ENCODE data around the gene PPP5C. TPM values are rescaled to one million over a fixed set of nuclear protein-coding genes. Genes with fewer than 3 reads are reported as not detected.
"Not testable (repeated sequence)": the region's sequence is repeated elsewhere in the genome, so short reads cannot be mapped to it uniquely, and the experiment has no call there.

Gene PPP5C, protein sequence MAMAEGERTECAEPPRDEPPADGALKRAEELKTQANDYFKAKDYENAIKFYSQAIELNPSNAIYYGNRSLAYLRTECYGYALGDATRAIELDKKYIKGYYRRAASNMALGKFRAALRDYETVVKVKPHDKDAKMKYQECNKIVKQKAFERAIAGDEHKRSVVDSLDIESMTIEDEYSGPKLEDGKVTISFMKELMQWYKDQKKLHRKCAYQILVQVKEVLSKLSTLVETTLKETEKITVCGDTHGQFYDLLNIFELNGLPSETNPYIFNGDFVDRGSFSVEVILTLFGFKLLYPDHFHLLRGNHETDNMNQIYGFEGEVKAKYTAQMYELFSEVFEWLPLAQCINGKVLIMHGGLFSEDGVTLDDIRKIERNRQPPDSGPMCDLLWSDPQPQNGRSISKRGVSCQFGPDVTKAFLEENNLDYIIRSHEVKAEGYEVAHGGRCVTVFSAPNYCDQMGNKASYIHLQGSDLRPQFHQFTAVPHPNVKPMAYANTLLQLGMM
- 100 to 1,000 TPM in 1 of 2 donors, 10 to 100 TPM in 1; 87.4 to 153 TPM for total RNA-seq

DNA sequence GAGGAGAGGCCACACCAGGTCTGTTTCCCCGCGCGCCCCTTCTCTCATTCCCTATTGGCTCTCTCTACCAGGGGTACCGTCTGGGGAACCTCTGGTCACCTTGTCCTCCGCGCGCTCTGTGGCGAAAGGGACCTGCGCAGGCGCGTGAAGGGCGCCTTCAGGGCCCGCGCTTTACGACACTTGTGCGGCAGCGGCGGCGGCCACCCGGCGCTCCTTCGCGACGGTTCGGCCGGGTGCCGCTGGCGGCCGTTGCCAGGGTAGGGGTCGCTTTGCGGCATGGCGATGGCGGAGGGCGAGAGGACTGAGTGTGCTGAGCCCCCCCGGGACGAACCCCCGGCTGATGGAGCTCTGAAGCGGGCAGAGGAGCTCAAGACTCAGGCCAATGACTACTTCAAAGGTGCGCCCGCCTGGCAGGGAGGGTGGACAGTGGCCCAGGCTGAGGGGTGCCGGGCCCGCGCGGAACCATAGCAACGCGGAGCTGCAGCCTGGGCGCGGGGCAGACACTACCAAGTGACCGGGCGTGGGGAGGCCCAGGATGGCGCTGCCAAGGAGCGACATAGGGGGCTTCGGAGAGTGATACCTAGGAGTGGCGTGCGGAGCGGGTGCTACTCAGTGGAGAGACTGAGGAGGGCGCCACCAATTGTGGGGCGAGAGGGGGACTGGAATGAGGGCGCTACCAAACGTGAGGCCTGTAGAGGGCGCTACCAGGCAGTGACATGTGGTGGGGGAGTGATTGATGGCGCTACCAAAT, at the start of gene PPP5C:
Gene PPP5C (plus strand): TSS at position 267 of the 751 bp plus-strand sequence. CDS start 10 bp downstream, at position 277.
- DNase-seq (ENCODE audit: low spot score) = peak; percentile 95
- H3K36me3 Mint-ChIP-seq = no peaks in the 10 kb centered on the region
- H3K4me3 Mint-ChIP-seq = peak within 1 kb of the TSS; percentile 96

DNA sequence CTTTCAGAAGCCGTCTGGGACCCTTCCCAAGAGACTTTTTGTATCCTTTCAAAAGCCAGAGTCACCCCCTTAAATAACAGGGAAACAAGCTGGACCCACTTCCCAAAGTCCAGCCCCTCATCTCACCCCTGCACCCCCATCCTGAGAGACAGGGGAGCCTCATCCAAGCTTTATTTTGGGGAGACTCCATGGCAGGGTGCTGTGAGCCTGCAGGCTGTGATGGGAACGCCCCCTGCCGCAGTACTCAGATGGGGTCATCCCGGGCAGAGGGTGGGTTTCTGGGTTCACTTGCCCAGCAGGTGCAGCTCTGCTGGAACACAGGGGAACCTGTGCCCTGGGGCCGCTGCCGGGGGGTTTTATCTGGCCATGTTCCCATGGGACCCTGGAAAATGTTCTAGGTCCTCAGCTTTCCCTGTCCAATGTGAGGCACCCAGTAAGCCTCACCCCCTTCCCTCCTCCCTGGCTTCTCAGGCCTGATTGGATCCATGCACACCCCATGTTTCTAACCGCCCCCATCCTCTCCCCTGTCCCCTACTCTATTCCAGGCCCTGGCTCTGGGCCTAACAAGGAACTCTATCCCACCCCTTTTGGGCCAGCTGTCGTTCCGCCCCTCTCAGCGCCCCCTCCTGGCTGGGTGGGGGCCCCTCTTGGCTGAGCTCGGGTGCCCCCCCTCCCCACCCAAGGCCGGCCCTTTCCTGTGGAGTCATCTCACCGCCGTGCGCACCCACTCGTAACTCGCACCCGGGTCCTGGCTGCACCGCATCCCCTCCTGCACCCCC, 49.0 kb upstream of the PPP5C start:
- no peak overlapping the region for H3K4me3 Mint-ChIP-seq

More for the DNA sequence above, at the start of gene PPP5C:
- peaks cover 0 to 3% of the 10 kb centered on the region in 2 donors for H3K27me3 Mint-ChIP-seq
- peak; percentile 84 to 90 for ATAC-seq
- H3K4me1 Mint-ChIP-seq (ENCODE audit: low read depth in 2 of 2) = peaks cover 49 to 53% of the 10 kb centered on the region in 2 donors
- no peaks in the 10 kb centered on the region for H3K9me3 Mint-ChIP-seq
- peak within 1 kb of the TSS; percentile 95 to 98 for H3K27ac Mint-ChIP-seq

DNA sequence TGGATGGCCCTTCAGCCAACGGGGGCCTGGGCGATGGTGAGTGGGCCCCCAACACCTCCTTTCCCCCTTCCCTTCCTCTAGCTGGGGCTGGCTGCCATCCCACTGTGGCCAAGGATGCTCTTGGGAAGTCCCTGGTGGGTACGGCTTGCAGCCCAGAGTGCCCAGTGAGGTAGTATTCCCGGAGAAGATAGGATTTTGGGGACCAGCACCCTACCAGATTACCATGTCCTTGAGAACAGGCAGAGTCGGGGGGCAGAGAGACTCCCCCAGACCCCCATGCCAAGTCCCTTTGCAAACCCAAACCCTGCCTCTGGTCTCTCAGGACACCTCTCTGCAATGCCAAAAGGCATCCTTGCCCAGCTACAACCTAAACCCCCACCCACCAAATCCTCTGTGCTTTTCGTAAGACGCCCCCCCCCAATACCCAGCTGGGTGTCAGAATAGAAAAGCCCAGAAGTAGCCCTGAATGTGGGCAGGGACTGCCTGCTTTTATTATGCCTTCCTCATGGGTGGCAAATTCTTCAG, 48.3 kb upstream of the PPP5C start:
- H3K27ac Mint-ChIP-seq = no peak overlapping the region
- no peaks in the 10 kb centered on the region for H3K9me3 Mint-ChIP-seq
- ATAC-seq = no peak
- H3K36me3 Mint-ChIP-seq = no peaks in the 10 kb centered on the region
- no peaks in the 10 kb centered on the region for H3K4me1 Mint-ChIP-seq (ENCODE audit: low read depth in 2 of 2)
- DNase-seq (ENCODE audit: low spot score) = no peak
- peaks cover 19 to 26% of the 10 kb centered on the region in 2 donors for H3K27me3 Mint-ChIP-seq
- H3K4me3 Mint-ChIP-seq = no peak overlapping the region

More for the DNA sequence above, 49.0 kb upstream of the PPP5C start:
- DNase-seq (ENCODE audit: low spot score) = no peak
- Mint-ChIP-seq H3K27me3 (peaks cover 19 to 26% of the 10 kb centered on the region in 2 donors), H3K27ac (no peak overlapping the region), H3K4me1 (ENCODE audit: low read depth in 2 of 2) (no peaks in the 10 kb centered on the region), H3K36me3 (no peaks in the 10 kb centered on the region), H3K9me3 (no peaks in the 10 kb centered on the region)
- ATAC-seq = no peak

DNA sequence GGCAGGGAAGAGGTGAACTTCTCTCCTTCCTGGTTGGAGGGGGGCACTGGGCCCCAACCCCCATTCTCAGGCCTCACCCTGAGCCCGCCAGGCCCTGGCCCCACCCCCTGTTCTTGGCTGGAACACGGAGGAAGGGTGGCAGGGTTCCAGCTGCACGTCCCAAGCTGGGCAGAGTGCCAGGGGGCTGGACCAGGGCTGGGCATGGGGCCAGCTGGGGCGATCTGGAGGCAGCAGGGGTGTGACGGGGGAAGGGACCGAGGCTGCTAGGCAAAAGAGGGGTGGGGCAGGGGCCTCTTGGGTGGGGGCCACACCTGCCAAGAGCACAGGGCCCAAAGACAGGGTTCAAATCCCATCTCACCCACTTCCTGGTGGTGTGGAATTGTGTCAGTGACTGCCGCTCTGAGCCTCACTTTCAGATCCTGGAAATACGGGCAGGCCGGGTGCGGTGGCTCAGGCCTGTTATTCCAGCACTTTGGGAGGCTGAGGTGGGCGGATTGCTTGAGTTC, 47.8 kb upstream of the PPP5C start:
- DNase-seq (ENCODE audit: low spot score) (no peak), ATAC-seq (no peak)
- H3K27ac Mint-ChIP-seq = no peak overlapping the region
- H3K4me3 Mint-ChIP-seq = no peak overlapping the region
- no peaks in the 10 kb centered on the region for H3K9me3 Mint-ChIP-seq
- H3K27me3 Mint-ChIP-seq = peaks cover 19 to 25% of the 10 kb centered on the region in 2 donors
- no peaks in the 10 kb centered on the region for H3K4me1 Mint-ChIP-seq (ENCODE audit: low read depth in 2 of 2)
- H3K36me3 Mint-ChIP-seq = no peaks in the 10 kb centered on the region

DNA sequence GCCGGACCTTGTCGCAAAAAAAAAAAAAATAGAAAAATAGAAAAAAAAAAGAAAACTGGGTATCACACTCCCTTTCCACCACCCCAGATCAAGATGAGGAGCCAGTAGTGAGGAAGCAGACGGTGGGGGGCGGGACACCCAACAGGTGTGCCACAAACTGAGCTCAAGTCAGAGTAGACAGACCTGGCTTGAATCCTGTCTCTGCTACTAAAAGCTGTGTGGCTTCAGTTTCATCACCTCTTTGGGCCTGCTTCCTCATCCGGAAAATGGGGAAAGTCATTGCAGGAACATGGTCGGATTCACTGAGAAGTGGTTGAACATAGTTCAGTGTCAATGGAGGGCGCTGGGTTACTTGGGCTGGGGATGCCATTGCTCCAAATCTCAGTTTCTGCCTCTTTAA, 47.2 kb upstream of the PPP5C start:
- DNase-seq (ENCODE audit: low spot score) (no peak), ATAC-seq (no peak)
- no peaks in the 10 kb centered on the region for H3K36me3 Mint-ChIP-seq
- H3K27ac Mint-ChIP-seq = no peak overlapping the region
- peaks cover 14 to 19% of the 10 kb centered on the region in 2 donors for H3K27me3 Mint-ChIP-seq
- no peaks in the 10 kb centered on the region for H3K4me1 Mint-ChIP-seq (ENCODE audit: low read depth in 2 of 2)
- no peaks in the 10 kb centered on the region for H3K9me3 Mint-ChIP-seq
- no peak overlapping the region for H3K4me3 Mint-ChIP-seq

DNA sequence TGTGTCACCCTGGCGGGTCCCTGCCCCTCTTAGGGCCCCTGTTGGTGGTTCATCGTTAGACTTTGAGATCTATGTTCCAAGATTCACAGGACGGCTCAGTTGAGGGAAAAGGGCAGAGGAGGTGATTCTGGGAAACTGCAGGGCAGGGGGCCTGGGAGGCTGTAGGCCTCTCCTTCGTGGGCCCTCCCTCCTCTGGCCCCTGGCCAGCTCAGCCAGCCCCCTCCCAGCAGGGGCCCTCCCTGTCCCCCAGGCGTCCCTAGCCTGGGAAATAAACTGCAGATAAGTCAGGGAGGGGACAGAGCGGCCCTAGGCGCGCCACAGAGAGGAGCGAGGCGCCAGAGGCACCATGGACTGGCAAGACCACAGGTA, 43.6 kb upstream of the PPP5C start:
- ATAC-seq = no peak
- Mint-ChIP-seq H3K36me3 (peaks cover 5% of the 10 kb centered on the region), H3K4me1 (ENCODE audit: low read depth in 2 of 2) (no peaks in the 10 kb centered on the region), H3K27me3 (no peaks in the 10 kb centered on the region), H3K4me3 (no peak overlapping the region), H3K27ac (no peak overlapping the region), H3K9me3 (peaks cover 3% of the 10 kb centered on the region)
- no peak for DNase-seq (ENCODE audit: low spot score)

DNA sequence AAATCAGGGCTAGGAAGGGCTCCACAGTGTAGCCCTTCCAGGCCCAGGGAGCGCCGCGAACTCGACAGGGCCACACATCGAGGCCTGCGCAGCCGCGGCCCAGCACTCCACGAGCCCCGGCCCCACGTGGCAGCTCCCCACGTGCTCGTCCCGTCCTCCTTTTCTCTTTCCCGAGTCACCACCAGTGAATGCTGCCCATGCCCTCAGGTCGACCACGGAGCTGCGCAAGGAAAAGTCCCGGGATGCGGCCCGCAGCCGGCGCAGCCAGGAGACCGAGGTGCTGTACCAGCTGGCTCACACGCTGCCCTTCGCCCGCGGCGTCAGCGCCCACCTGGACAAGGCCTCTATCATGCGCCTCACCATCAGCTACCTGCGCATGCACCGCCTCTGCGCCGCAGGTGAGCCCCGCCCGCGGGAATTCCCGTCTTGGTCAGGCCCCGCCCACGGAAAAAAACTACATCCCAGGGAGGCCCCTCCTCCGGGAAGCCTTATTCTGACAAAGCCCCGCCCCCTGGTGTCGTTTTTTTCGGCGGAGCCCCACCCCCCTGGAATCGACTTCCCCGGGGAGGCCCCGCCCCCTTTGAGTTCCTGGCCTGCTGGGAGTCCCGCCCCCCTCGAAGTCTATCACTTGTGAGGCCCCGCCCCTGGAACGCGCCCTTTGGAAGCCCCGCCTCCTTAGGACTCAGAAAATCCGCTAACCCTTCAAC, 43.0 kb upstream of the PPP5C start:
- peaks cover 5% of the 10 kb centered on the region for H3K36me3 Mint-ChIP-seq
- no peak for DNase-seq (ENCODE audit: low spot score)

DNA sequence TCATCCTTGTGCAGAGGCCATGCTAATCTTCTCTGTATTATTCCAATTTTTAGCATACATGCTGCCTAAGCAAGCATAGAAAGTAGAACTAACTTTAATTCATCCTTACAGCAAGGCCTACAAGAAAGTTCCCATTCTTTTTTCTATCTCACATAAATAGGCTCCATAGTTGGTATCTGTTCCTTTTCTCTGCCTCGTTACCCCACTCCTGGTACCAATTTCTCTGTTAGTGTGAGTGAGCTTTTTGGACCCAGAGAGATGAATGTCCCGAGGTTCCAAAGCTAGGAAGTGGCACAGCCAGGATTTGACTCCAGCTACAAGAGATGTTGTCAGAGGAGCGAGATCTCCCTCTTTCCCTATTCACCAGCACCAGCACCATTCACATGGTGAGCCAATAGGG, 40.4 kb upstream of the PPP5C start:
- no peak overlapping the region for H3K27ac Mint-ChIP-seq
- no peak for DNase-seq (ENCODE audit: low spot score)
- H3K4me1 Mint-ChIP-seq (ENCODE audit: low read depth in 2 of 2) = no peaks in the 10 kb centered on the region
- peaks cover 3% of the 10 kb centered on the region for H3K9me3 Mint-ChIP-seq
- peaks cover 5% of the 10 kb centered on the region for H3K36me3 Mint-ChIP-seq
- H3K4me3 Mint-ChIP-seq = no peak overlapping the region
- peaks cover 0 to 4% of the 10 kb centered on the region in 2 donors for H3K27me3 Mint-ChIP-seq
- no peak for ATAC-seq

More for the DNA sequence above, 43.0 kb upstream of the PPP5C start:
- no peaks in the 10 kb centered on the region for H3K27me3 Mint-ChIP-seq
- no peak overlapping the region for H3K27ac Mint-ChIP-seq
- ATAC-seq = no peak
- no peak overlapping the region for H3K4me3 Mint-ChIP-seq
- H3K4me1 Mint-ChIP-seq (ENCODE audit: low read depth in 2 of 2) = no peaks in the 10 kb centered on the region
- H3K9me3 Mint-ChIP-seq = peaks cover 3% of the 10 kb centered on the region

DNA sequence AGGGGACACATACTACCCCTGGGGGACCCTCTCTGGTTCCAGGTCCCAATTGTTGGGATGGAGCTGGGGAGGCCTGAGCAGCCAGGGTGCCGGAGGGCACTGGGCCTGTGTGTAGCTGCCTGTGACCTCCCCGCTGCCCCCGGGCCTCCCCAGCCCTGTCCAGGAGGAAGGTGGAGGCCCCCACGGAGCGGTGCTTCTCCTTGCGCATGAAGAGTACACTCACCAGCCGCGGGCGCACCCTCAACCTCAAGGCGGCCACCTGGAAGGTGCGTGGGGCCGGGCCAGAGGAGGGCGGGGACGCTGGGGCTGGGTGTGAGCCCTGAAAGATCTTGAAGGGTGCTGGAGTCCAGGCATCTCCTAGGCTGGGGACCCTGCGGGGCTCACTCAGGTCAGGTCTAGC, 38.4 kb upstream of the PPP5C start:
- peaks cover 0 to 4% of the 10 kb centered on the region in 2 donors for H3K27me3 Mint-ChIP-seq
- no peak for DNase-seq (ENCODE audit: low spot score)
- no peak overlapping the region for H3K27ac Mint-ChIP-seq
- peaks cover 3% of the 10 kb centered on the region for H3K9me3 Mint-ChIP-seq
- no peaks in the 10 kb centered on the region for H3K4me1 Mint-ChIP-seq (ENCODE audit: low read depth in 2 of 2)
- ATAC-seq = peak in 1 of 2 donors; percentile 32
- H3K36me3 Mint-ChIP-seq = peaks cover 5% of the 10 kb centered on the region
- H3K4me3 Mint-ChIP-seq = no peak overlapping the region

DNA sequence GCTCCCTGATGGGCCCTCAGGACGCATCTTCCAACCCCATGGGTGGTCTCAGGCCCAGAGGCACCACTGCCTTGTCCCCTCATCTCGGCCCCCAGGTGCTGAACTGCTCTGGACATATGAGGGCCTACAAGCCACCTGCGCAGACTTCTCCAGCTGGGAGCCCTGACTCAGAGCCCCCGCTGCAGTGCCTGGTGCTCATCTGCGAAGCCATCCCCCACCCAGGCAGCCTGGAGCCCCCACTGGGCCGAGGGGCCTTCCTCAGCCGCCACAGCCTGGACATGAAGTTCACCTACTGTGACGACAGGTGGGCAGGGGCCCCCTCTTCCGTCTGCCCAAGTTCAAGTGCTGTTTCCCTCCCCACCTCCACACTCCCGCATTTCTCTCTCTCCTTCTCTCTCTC, 37.8 kb upstream of the PPP5C start:
- no peak for DNase-seq (ENCODE audit: low spot score)
- peaks cover 3% of the 10 kb centered on the region for H3K9me3 Mint-ChIP-seq
- peaks cover 0 to 4% of the 10 kb centered on the region in 2 donors for H3K27me3 Mint-ChIP-seq
- peaks cover 5% of the 10 kb centered on the region for H3K36me3 Mint-ChIP-seq
- no peaks in the 10 kb centered on the region for H3K4me1 Mint-ChIP-seq (ENCODE audit: low read depth in 2 of 2)
- H3K4me3 Mint-ChIP-seq = no peak overlapping the region
- H3K27ac Mint-ChIP-seq = no peak overlapping the region
- ATAC-seq = no peak

DNA sequence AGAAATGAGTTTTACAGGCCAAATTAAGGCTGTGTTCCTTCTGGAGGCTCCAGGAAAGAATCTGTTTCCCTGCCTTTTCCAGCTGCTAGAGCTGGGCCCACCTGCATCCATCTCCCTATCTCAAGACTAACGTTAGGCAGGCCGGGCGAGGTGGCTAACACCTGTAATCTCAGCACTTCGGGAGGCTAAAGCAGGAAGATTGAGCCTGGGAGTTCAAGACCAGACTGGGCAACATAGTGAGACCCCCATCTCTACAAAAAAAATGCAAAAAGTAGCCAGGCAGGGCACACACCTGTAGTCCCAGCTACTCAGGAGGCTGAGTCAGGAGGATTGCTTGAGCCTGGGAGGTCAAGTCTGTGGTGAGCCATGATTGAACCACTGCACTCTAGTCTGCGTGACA, 35.4 kb upstream of the PPP5C start:
- Mint-ChIP-seq H3K4me3 (no peak overlapping the region), H3K9me3 (no peaks in the 10 kb centered on the region), H3K36me3 (no peaks in the 10 kb centered on the region), H3K27ac (no peak overlapping the region), H3K4me1 (ENCODE audit: low read depth in 2 of 2) (no peaks in the 10 kb centered on the region), H3K27me3 (peaks cover 0 to 4% of the 10 kb centered on the region in 2 donors)
- ATAC-seq (no peak), DNase-seq (ENCODE audit: low spot score) (no peak)

DNA sequence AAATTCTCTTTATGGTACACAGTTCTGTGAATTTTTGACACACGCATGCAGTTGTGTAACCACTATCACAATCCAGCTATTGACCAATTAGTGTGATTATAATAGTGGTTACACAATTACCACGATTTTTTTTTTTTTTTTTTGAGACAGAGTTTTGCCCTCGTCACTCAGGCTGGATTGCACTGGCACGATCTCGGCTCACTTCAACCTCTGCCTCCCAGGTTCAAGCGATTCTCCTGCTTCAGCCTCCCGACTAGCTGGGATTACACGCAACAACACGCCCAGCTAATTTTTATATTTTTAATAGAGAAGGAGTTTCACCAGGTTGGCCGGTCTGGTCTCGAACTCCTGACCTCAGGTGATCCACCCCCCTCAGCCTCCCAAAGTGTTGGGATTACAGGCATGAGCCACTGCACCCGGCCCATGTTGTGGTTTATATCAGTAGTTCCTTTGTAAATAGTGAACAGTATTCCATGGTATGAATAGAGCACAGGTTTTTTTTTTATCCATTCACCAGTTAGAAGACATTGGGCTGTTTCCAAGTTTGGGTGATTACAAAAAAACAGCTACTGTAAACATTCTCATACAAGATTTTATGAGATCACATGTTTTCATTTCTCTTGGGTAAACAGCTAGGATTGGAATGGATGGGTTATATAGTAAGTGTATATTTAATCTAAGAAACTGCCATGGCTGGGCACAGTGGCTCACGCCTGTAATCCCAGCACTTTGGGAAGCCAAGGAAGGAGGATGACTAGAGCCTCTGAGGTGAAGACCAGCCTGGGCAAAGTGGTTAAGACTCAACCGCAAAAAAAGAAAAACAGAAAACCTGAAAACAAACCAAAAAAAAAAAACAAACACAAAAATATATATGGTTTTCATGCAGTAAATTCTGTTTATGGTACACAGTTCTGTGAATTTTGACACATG, 33.1 kb upstream of the PPP5C start:
- not testable (repeated sequence) for H3K27me3 Mint-ChIP-seq; H3K9me3 Mint-ChIP-seq; ATAC-seq; H3K27ac Mint-ChIP-seq; H3K4me3 Mint-ChIP-seq; DNase-seq (ENCODE audit: low spot score); H3K36me3 Mint-ChIP-seq; H3K4me1 Mint-ChIP-seq (ENCODE audit: low read depth in 2 of 2)
